Immature natural killer cell (primary cell): ENCODE results near the gene OMP. TPM values are rescaled to one million over a fixed set of nuclear protein-coding genes. Genes with fewer than 3 reads are reported as not detected.
A peak's percentile ranks its signal among the peaks of the same experiment; 100 is the strongest.

Source experiments
- DNase-seq, 3 donors: peaks; one replicate each; pipeline ENCODE4 v3.0.0; 2022; ENCODE audit warnings: mixed read lengths in 1 of 3
- H3K27ac Mint-ChIP-seq, 6 donors: one replicate each; pipeline ENCODE4 v1.8.0; 2020; ENCODE audit warnings: mixed read lengths in 6 of 6, mild to moderate bottlenecking in 5 of 6, inconsistent platforms in 4 of 6, moderate library complexity in 3 of 6
- H3K27me3 Mint-ChIP-seq, 3 donors: one replicate each; pipeline ENCODE4 v1.8.0; 2020 to 2021; ENCODE audit warnings: low read depth in 3 of 3, mild to moderate bottlenecking in 3 of 3, mixed read lengths in 3 of 3, moderate library complexity in 3 of 3, inconsistent platforms in 1 of 3
- H3K36me3 Mint-ChIP-seq, 3 donors: one replicate each; pipeline ENCODE4 v1.8.0; 2020; ENCODE audit warnings: mixed read lengths in 3 of 3, inconsistent platforms in 2 of 3, mild to moderate bottlenecking in 2 of 3
- H3K4me1 Mint-ChIP-seq, 2 donors: one replicate each; pipeline ENCODE4 v1.8.0; 2020; ENCODE audit warnings: inconsistent platforms in 2 of 2, mild to moderate bottlenecking in 2 of 2, mixed read lengths in 2 of 2, moderate library complexity in 1 of 2
- H3K4me3 Mint-ChIP-seq, 5 donors: one replicate each; pipeline ENCODE4 v1.8.0; 2020; ENCODE audit warnings: mild to moderate bottlenecking in 5 of 5, mixed read lengths in 5 of 5, inconsistent platforms in 3 of 5, moderate library complexity in 3 of 5
- H3K9me3 Mint-ChIP-seq, 6 donors: one replicate each; pipeline ENCODE4 v1.8.0; 2020; ENCODE audit warnings: mild to moderate bottlenecking in 6 of 6, mixed read lengths in 6 of 6, inconsistent platforms in 4 of 6, moderate library complexity in 3 of 6
- polyA plus RNA-seq, 3 donors: library from polyadenylated mRNA; unstranded; fragments of 300-500 nt; fragmentation: Illumina TruSeq; gene quantifications; one replicate each; pipeline ENCODE4 v1.2.3, GENCODE V29; 2021

Gene OMP
- polyA plus RNA-seq, 3 donors from 2014 or later: not detected

DNA sequence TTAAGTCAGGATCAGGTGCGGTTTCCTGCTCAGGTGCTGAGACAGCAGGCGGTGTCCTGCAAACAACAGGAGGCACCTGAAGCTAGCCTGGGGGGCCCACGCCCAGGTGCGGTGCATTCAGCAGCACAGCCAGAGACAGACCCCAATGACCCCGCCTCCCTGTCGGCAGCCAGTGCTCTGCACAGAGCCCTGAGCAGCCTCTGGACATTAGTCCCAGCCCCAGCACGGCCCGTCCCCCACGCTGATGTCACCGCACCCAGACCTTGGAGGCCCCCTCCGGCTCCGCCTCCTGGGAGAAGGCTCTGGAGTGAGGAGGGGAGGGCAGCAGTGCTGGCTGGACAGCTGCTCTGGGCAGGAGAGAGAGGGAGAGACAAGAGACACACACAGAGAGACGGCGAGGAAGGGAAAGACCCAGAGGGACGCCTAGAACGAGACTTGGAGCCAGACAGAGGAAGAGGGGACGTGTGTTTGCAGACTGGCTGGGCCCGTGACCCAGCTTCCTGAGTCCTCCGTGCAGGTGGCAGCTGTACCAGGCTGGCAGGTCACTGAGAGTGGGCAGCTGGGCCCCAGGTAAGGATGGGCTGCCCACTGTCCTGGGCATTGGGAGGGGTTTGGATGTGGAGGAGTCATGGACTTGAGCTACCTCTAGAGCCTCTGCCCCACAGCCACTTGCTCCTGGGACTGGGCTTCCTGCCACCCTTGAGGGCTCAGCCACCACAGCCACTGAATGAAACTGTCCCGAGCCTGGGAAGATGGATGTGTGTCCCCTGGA, 25.5 kb downstream of the OMP start, which contains the start of gene MYO7A:
Gene MYO7A, plus strand, starts transcription at position 327 of the 772 bp plus-strand sequence. CDS start 2,389 bp downstream, outside the sequence.
- Mint-ChIP-seq H3K4me3 (peak within 1 kb of the TSS in 4 of 5 donors; percentile 23 to 65 (median 46)), H3K27me3 (peaks cover 6 to 16% (median 6%) of the 10 kb centered on the region in 3 donors), H3K27ac (no peak within 1 kb of the TSS), H3K9me3 (no peaks in the 10 kb centered on the region), H3K4me1 (peaks cover 5 to 13% of the 10 kb centered on the region in 2 donors), H3K36me3 (peaks cover 0 to 9% (median 3%) of the 10 kb centered on the region in 3 donors)
- no peak for DNase-seq

DNA sequence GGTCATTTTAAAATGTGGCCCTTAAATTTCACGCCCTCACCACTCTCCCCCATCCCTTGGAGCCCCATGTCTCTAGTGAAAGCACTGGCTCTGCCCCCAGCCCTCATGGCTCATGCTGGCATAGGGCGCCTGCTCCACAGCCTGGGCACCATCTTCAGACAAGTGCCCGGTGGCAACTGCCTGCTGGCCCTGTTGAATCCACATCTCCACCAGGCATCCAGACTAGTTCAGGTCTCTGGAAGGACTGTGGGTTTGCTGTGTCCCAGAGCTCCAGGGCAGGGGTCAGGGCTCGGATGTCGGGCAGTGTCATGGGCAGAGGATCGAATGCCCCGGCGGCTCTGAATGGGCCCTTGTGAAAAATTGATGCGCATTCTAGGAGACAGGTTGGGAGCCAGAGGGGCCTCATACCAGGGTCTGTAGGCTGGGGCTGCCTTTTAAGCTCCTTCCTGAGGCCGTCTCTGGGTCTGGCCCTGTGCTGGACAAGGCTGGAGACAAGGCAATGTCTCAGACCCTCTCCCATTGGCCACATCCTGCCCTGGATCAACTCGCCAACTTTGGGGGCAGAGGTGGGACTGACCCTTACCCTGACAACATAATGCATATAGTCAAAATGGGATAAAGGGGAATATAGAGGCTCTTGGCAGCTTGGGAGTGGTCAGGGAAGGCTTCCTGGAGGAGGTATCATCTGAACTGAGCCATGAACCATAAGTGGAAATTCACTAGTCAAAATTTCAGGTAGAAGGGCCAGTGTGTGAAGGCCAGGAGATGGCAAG, 26.6 kb downstream of the OMP start:
- peak overlapping the region in 2 of 6 donors; percentile 7 to 68 for H3K27ac Mint-ChIP-seq
- peaks cover 6 to 14% (median 6%) of the 10 kb centered on the region in 3 donors for H3K27me3 Mint-ChIP-seq
- DNase-seq: no peak
- peaks cover 5 to 13% of the 10 kb centered on the region in 2 donors for H3K4me1 Mint-ChIP-seq
- H3K36me3 Mint-ChIP-seq: peaks cover 0 to 3% (median 1%) of the 10 kb centered on the region in 3 donors
- H3K9me3 Mint-ChIP-seq: no peaks in the 10 kb centered on the region
- H3K4me3 Mint-ChIP-seq: peak overlapping the region in 1 of 5 donors; percentile 7

DNA sequence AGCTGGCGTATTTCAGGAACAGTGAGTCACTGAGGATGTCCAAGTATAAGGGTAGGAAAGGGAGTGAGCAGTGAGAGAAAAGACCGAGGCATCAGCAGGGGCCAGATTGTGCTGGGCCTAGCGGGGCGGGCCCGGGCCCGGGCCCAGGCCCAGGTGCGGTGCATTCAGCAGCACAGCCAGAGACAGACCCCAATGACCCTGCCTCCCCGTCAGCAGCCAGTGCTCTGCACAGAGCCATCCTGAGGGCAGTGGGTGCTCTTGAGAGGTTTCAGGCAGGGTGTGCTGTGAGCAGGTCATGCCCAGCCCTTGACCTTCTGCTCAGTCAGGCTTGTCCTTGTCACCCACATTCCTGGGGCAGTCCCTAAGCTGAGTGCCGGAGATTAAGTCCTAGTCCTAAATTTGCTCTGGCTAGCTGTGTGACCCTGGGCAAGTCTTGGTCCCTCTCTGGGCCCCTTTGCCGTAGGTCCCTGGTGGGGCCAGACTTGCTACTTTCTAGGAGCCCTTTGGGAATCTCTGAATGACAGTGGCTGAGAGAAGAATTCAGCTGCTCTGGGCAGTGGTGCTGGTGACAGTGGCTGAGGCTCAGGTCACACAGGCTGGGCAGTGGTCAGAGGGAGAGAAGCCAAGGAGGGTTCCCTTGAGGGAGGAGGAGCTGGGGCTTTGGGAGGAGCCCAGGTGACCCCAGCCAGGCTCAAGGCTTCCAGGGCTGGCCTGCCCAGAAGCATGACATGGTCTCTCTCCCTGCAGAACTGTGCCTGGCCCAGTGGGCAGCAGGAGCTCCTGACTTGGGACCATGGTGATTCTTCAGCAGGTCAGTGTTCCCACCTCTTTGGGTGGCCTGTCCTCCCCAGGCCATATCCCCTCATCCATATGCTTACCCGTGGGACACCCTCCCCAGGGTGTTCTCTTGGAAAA, 27.5 kb downstream of the OMP start:
- H3K9me3 Mint-ChIP-seq: no peaks in the 10 kb centered on the region
- H3K36me3 Mint-ChIP-seq: no peaks in the 10 kb centered on the region
- DNase-seq: no peak
- H3K27ac Mint-ChIP-seq: peak overlapping the region in 2 of 6 donors; percentile 7 to 68
- H3K27me3 Mint-ChIP-seq: peaks cover 6 to 14% (median 6%) of the 10 kb centered on the region in 3 donors
- H3K4me3 Mint-ChIP-seq: no peak overlapping the region
- H3K4me1 Mint-ChIP-seq: peaks cover 5 to 13% of the 10 kb centered on the region in 2 donors

DNA sequence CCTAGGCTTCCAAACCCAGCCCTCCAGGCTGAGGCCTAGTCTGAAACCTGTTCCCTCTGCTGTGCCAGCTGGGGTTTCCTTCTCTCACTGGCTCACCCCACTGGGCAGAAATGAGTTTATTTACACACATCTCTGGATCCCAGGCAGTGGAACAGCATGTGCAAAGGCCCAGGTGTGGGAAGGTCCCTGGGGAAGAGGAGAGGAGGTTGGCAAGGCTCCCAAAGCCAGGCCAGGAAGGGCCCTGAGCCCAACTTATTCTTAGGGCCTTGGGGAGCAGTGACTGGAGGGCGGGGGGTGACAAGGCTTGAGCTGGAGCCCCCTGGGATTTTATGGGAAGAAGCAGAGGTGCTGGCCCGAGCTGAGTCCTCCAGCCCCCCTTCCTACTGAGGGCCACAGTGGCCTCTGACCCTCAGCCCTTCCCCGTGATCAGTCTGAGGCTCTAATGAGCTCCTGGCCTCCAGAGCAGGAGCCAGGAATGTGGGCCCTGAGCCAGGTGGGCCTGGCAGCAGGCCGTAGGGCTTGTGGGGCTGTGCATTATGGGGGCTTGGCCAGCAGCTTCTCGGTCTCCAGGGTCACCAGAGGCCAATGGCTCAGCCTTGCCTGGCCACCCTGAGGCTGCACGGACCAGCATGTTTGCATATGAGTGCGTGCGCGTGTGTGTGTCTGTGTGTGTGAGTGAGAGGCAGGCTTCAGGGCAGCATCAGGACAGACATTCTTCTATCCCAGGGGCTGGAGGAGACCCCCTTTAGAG, 28.3 kb downstream of the OMP start:
- H3K36me3 Mint-ChIP-seq: no peaks in the 10 kb centered on the region
- no peak overlapping the region for H3K27ac Mint-ChIP-seq
- H3K9me3 Mint-ChIP-seq: no peaks in the 10 kb centered on the region
- H3K4me1 Mint-ChIP-seq: peaks cover 5 to 13% of the 10 kb centered on the region in 2 donors
- no peak for DNase-seq
- H3K4me3 Mint-ChIP-seq: no peak overlapping the region
- peaks cover 6 to 14% (median 6%) of the 10 kb centered on the region in 3 donors for H3K27me3 Mint-ChIP-seq

DNA sequence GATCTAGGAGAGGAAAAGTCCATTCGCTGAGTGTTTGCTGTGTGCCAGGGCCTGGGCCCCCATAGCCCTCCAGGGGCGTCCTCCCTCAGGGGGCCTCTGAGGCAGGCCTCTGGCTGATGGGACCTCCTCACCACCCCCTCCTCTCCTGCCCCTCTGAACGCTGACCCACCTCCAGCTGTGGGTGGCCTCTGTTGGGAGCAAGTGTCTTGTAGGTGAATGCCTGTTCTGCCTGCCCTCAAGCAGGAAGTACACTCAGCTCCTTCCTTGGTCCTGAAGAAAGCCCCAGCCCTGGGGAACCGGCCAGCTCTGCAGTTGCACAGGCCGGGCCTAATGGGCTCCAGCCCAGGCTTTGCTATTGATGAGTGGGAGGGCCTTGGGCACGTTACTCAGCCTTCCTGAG, 28.9 kb downstream of the OMP start:
- Mint-ChIP-seq H3K9me3 (no peaks in the 10 kb centered on the region), H3K27ac (no peak overlapping the region)

DNA sequence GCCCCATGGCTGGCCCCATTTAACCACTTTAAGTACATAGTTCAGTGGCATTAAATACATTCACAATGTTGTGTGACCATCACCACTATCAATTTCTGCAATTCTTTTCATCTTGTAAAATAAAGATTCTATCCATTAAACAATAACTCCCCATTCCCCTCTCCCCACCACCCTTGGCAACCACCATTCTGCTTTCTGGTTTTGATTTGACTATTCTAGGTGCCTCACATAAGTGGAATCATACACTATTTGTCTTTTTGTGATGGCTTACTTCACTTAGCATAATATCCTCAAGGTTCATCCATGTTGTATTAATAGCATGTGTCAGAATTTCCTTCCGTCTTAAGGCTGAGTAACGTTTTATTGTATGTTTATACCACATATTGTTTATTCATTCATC, 32.4 kb downstream of the OMP start:
- H3K27ac Mint-ChIP-seq: no peak overlapping the region
- no peaks in the 10 kb centered on the region for H3K4me1 Mint-ChIP-seq
- H3K9me3 Mint-ChIP-seq: no peaks in the 10 kb centered on the region
- no peaks in the 10 kb centered on the region for H3K36me3 Mint-ChIP-seq
- no peak overlapping the region for H3K4me3 Mint-ChIP-seq
- H3K27me3 Mint-ChIP-seq: peaks cover 6 to 30% (median 10%) of the 10 kb centered on the region in 3 donors
- DNase-seq: no peak

More for the DNA sequence above, 28.9 kb downstream of the OMP start:
- Mint-ChIP-seq H3K4me1 (peaks cover 5 to 9% of the 10 kb centered on the region in 2 donors), H3K36me3 (no peaks in the 10 kb centered on the region), H3K27me3 (peaks cover 6 to 14% (median 7%) of the 10 kb centered on the region in 3 donors), H3K4me3 (no peak overlapping the region)
- DNase-seq: no peak

DNA sequence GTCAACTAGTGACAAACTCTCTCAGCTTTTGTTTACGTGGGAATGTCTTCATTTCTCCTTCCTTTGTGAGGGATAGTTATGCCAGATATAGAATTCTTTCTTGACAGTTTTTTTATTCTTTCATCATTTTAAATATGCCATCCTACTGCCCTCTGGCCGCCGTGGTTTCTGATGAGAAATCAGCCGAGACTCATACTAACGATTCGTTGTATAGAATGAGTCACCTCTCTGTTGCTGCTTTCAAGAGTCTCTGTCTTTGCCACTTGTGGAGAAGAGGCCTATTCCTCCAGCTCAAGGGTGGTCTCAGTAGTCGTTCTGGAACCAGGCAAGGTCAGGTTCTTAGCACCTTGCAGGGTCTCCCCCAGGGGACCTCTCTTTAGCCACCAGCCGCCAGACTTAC, 33.4 kb downstream of the OMP start:
- Mint-ChIP-seq H3K36me3 (no peaks in the 10 kb centered on the region), H3K27ac (no peak overlapping the region), H3K4me3 (no peak overlapping the region), H3K9me3 (no peaks in the 10 kb centered on the region), H3K27me3 (peaks cover 5 to 35% (median 14%) of the 10 kb centered on the region in 3 donors), H3K4me1 (no peaks in the 10 kb centered on the region)
- DNase-seq: no peak

DNA sequence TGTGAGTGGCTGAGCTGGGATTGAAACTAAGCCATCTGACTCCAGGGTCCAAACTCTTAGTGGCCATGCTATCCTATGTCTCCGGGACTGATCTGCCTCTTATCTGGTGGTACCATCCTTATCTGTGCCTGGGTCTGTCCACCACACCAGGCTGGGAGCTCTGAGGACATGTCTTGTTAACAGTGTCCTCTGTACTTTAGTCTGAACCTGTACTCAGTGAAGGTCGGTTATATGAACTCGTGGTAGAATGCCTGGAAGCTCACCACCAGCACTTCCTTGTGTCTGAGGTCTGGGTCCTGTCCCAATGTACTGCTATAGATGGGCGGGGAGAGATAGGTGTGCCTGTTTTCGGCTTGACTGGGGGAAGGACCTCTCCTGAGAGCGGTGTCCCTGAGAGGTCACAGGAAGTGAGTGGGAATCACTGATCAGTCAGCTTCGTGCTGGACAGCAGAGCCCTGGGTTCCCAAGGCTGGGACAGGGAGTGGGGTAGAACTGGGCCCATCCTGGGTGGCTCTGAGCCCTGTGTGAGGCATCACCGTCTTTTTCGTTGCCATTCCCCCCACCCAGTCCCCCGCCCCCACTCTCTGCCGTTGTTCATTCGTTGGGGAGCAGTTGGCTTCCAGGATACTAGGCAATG, 34.3 kb downstream of the OMP start:
- DNase-seq: no peak
- no peaks in the 10 kb centered on the region for H3K9me3 Mint-ChIP-seq
- peaks cover 4 to 5% of the 10 kb centered on the region in 2 donors for H3K4me1 Mint-ChIP-seq
- peaks cover 8 to 33% (median 14%) of the 10 kb centered on the region in 3 donors for H3K27me3 Mint-ChIP-seq
- no peaks in the 10 kb centered on the region for H3K36me3 Mint-ChIP-seq
- no peak overlapping the region for H3K27ac Mint-ChIP-seq
- H3K4me3 Mint-ChIP-seq: no peak overlapping the region

DNA sequence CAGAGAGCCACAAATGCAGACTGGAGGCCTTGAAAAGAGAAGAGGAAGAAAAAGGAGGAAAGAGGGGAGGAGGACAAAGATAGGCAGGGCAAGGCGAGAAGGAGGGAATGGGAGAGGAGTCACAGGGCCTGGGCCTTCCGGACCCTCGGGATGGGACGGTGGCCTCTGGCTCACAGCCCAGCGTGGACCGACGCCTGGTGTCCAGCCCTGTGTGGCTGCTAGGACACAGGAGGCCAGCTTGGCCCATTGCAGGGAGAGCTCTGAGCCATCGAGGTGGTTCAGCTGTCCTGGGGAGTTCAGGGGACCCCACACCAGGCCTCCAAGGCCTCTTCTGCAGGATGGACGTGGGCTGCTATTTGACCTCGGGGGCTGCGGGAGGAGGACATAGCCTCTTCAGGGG, 34.8 kb downstream of the OMP start:
- peaks cover 10 to 34% (median 17%) of the 10 kb centered on the region in 3 donors for H3K27me3 Mint-ChIP-seq
- H3K4me3 Mint-ChIP-seq: no peak overlapping the region
- H3K27ac Mint-ChIP-seq: no peak overlapping the region

DNA sequence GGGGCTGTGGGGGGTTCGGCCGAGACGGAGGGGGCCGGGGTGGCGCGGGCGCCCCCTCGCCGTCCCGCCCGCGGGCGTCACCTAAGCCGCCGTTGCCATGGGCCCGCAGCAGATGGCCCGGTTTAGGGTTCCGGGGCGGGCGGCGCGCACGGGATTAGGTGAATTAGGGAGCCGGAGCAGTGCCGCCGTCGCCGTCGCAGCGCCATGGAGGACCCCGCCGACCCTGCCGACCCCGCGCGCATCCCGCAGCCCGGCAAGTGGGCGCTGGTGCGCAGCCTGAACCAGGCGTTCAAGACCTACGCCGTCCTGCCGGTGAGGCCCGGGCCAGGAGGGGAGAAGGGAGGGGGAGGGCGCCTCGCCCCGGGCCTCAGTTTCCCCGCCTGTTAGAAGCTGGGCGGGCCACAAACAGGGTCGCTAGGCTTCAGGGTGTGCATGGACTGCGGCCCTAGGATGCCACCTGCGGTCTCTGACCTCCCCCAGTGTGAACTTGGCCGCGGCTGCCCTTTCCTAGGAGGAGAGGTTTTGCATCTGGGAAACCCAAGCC, 35.5 kb downstream of the OMP start:
- H3K27me3 Mint-ChIP-seq: peaks cover 10 to 34% (median 17%) of the 10 kb centered on the region in 3 donors
- H3K9me3 Mint-ChIP-seq: no peaks in the 10 kb centered on the region
- no peak overlapping the region for H3K27ac Mint-ChIP-seq
- H3K4me3 Mint-ChIP-seq: no peak overlapping the region
- no peaks in the 10 kb centered on the region for H3K36me3 Mint-ChIP-seq
- peaks cover 17 to 18% of the 10 kb centered on the region in 2 donors for H3K4me1 Mint-ChIP-seq
- no peak for DNase-seq

More for the DNA sequence above, 34.8 kb downstream of the OMP start:
- no peaks in the 10 kb centered on the region for H3K9me3 Mint-ChIP-seq
- no peaks in the 10 kb centered on the region for H3K36me3 Mint-ChIP-seq
- no peak for DNase-seq
- H3K4me1 Mint-ChIP-seq: peaks cover 10% of the 10 kb centered on the region in 2 donors

DNA sequence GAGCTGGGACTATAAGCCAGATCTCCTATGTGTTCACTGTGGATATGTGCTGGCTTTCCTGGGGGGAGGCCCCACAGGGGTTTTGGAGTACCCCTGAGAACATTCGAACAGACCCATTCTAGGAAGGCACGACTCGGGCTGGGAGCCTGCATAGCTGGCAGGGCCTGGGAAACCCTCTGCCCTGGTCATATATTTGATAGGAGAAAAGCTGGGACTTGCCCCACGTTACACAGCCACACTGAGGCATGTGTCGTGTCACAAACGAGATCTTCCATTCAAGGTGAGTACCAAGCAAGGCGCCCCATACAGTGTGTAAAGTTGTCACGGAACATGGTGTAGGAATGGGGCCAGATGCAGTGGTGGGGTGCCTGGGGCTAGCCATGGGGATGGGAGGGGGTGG, 36.6 kb downstream of the OMP start:
- DNase-seq: no peak
- peaks cover 18 to 22% of the 10 kb centered on the region in 2 donors for H3K4me1 Mint-ChIP-seq
- H3K4me3 Mint-ChIP-seq: no peak overlapping the region
- H3K27me3 Mint-ChIP-seq: peaks cover 10 to 34% (median 20%) of the 10 kb centered on the region in 3 donors
- H3K36me3 Mint-ChIP-seq: no peaks in the 10 kb centered on the region
- H3K27ac Mint-ChIP-seq: no peak overlapping the region
- no peaks in the 10 kb centered on the region for H3K9me3 Mint-ChIP-seq

DNA sequence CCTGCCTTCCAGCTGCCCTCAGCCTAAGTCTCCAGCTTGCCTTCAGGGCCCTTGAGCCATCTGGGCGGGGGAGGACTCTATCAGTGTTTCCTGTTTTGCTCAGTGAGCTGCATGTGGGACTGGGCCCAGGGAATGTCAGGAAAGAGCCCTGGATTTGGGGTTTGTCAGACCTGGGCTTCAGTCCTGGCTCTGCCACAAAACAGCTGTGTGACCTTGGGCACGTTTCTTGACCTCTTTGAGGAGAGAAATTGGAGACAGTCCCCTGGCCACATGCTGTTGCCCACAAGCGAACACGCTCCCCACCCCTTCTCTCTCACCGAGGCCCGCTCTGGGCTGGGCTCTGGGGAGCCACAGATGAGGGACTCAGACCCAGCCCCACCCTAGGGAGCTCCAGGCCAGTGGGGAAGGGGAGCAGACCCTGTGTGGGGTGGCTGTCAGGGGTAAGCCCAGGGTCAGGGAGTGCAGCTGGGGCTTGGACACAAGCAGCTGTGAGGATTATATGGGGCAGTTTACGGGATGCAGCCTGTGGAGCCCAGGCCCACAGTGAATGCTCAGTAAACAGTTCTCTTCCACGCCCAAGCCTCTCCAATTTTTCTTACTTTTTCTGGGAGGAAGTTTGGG, 37.7 kb downstream of the OMP start:
- Mint-ChIP-seq H3K9me3 (no peaks in the 10 kb centered on the region), H3K4me1 (peaks cover 18 to 22% of the 10 kb centered on the region in 2 donors), H3K27ac (no peak overlapping the region), H3K4me3 (no peak overlapping the region), H3K36me3 (no peaks in the 10 kb centered on the region), H3K27me3 (peaks cover 10 to 34% (median 20%) of the 10 kb centered on the region in 3 donors)
- DNase-seq: no peak
